GM23338 (cell line): ENCODE data around the gene CPE. TPM values are rescaled to one million over a fixed set of nuclear protein-coding genes. Genes with fewer than 3 reads are reported as not detected.

Source experiments
- ATAC-seq: fragments of 200-7000 bp; cut with Tn5 transposase; 3 replicates; pipeline ENCODE4 v1.9.1; 2020
- DNase-seq: peaks from one replicate; pipeline ENCODE4 v3.0.0-alpha.2; 2015; ENCODE audit warnings: low spot score
- H2AFZ ChIP-seq: fragments of 200-600 bp; sonication (generic); 2 replicates; pipeline ENCODE4 v1.8.0; 2016; ENCODE audit warnings: antibody characterized with exemption, mild to moderate bottlenecking, moderate library complexity
- H3F3A ChIP-seq: fragments of 200-600 bp; sonication (generic); replicated peaks from 2 replicates; pipeline ENCODE4 v1.8.0; 2017; ENCODE audit warnings: antibody characterized with exemption, mixed run types, low read depth
- H3K27ac ChIP-seq: fragments of 200-600 bp; sonication (generic); 2 replicates; pipeline ENCODE4 v1.6.1; 2016; ENCODE audit warnings: low read depth
- H3K27me3 ChIP-seq: fragments of 200-600 bp; sonication (generic); 2 replicates; pipeline ENCODE4 v1.8.0; 2016; ENCODE audit warnings: mild to moderate bottlenecking, mixed run types, moderate library complexity; ENCODE audit not compliant: insufficient read depth
- H3K36me3 ChIP-seq: fragments of 200-600 bp; sonication (generic); 2 replicates; pipeline ENCODE4 v1.8.0; 2016; ENCODE audit warnings: mild to moderate bottlenecking; ENCODE audit not compliant: insufficient read depth
- H3K4me1 ChIP-seq: fragments of 200-600 bp; sonication (generic); 2 replicates; pipeline ENCODE4 v1.8.0; 2016; ENCODE audit warnings: mild to moderate bottlenecking, moderate library complexity; ENCODE audit not compliant: insufficient read depth
- H3K4me2 ChIP-seq: fragments of 200-600 bp; sonication (generic); 2 replicates; pipeline ENCODE4 v1.7.1; 2017; ENCODE audit warnings: mixed run types
- H3K4me3 ChIP-seq: fragments of 200-600 bp; sonication (generic); 2 replicates; pipeline ENCODE4 v1.6.1; 2016; ENCODE audit warnings: mixed run types
- H3K79me2 ChIP-seq: fragments of 200-600 bp; sonication (generic); replicated peaks from 2 replicates; pipeline ENCODE4 v1.8.0; 2017; ENCODE audit warnings: mild to moderate bottlenecking; ENCODE audit not compliant: insufficient read depth
- H3K9me2 ChIP-seq: fragments of 200-600 bp; sonication (generic); 2 replicates; pipeline ENCODE4 v1.8.0; 2017; ENCODE audit not compliant: insufficient read depth
- H4K20me1 ChIP-seq: fragments of 200-600 bp; sonication (generic); replicated peaks from 2 replicates; pipeline ENCODE4 v1.8.0; 2017; ENCODE audit warnings: mild to moderate bottlenecking; ENCODE audit not compliant: insufficient read depth
- H3K27ac Mint-ChIP-seq: 2 replicates; pipeline ENCODE4 v1.8.0; 2020; ENCODE audit warnings: inconsistent platforms, mild to moderate bottlenecking, moderate library complexity, mixed read lengths
- H3K27me3 Mint-ChIP-seq: 3 replicates; pipeline ENCODE4 v1.8.0; 2022; ENCODE audit warnings: low read depth, mild to moderate bottlenecking, moderate library complexity, mixed read lengths, inconsistent platforms; ENCODE audit not compliant: insufficient read depth, poor library complexity
- H3K36me3 Mint-ChIP-seq: 3 replicates; pipeline ENCODE4 v1.8.0; 2021; ENCODE audit warnings: low read depth, mild to moderate bottlenecking, inconsistent platforms, moderate library complexity, mixed read lengths
- H3K4me1 Mint-ChIP-seq: 3 replicates; pipeline ENCODE4 v1.8.0; 2020; ENCODE audit warnings: mild to moderate bottlenecking, inconsistent platforms, mixed read lengths
- H3K4me3 Mint-ChIP-seq: 3 replicates; pipeline ENCODE4 v1.8.0; 2021; ENCODE audit warnings: moderate library complexity, mild to moderate bottlenecking, inconsistent platforms, mixed read lengths
- H3K9me3 Mint-ChIP-seq: 3 replicates; pipeline ENCODE4 v1.8.0; 2020; ENCODE audit warnings: moderate library complexity, mild to moderate bottlenecking, inconsistent platforms, mixed read lengths
- CTCF ChIP-seq, 2 experiments: fragments of 200-600 bp in 1 of 2; sonication (generic) in 1 of 2; conservative IDR thresholded peaks; 2 replicates each; pipeline versions ENCODE4 v1.5.1 to v1.6.1; 2016 to 2017; ENCODE audit warnings: antibody characterized with exemption in 2 of 2, low read depth in 2 of 2, mild to moderate bottlenecking in 2 of 2, moderate library complexity in 1 of 2
- ETS1 ChIP-seq: IDR thresholded peaks from 2 replicates; pipeline ENCODE4 v1.6.1; 2016; ENCODE audit warnings: antibody characterized with exemption
- EZH2 ChIP-seq: fragments of 200-600 bp; sonication (generic); IDR thresholded peaks from one replicate; pipeline ENCODE4 v1.8.0; 2017; ENCODE audit warnings: antibody characterized with exemption, mild to moderate bottlenecking, low read depth; ENCODE audit not compliant: unreplicated experiment
- EZH2phosphoT487 ChIP-seq: fragments of 200-600 bp; sonication (generic); IDR thresholded peaks from one replicate; pipeline ENCODE4 v1.8.1; 2018; ENCODE audit warnings: antibody characterized with exemption; ENCODE audit not compliant: unreplicated experiment
- JUNB ChIP-seq: IDR thresholded peaks from one replicate; pipeline ENCODE4 v1.6.1; 2016; ENCODE audit warnings: antibody characterized with exemption; ENCODE audit not compliant: unreplicated experiment
- POLR2AphosphoS5 ChIP-seq: IDR thresholded peaks from 2 replicates; pipeline ENCODE4 v1.6.1; 2016; ENCODE audit warnings: antibody characterized with exemption, low read depth
- STAT1 ChIP-seq: IDR thresholded peaks from one replicate; pipeline ENCODE4 v1.6.1; 2016; ENCODE audit warnings: antibody characterized with exemption; ENCODE audit not compliant: unreplicated experiment
- ZNF114 ChIP-seq: fragments of 250-450 bp; sonication (Bioruptor Pico); IDR thresholded peaks from 2 replicates; pipeline ENCODE4 v1.5.0; 2020; ENCODE audit warnings: mild to moderate bottlenecking, moderate library complexity
- ZNF331 ChIP-seq: fragments of 250-450 bp; sonication (Bioruptor Pico); IDR thresholded peaks from 2 replicates; pipeline ENCODE4 v1.5.0; 2020; ENCODE audit warnings: low read depth, mild to moderate bottlenecking, moderate library complexity
- ZNF462 ChIP-seq: fragments of 250-450 bp; sonication (Bioruptor Pico); IDR thresholded peaks from 2 replicates; pipeline ENCODE4 v1.5.0; 2020; ENCODE audit warnings: mild to moderate bottlenecking, moderate library complexity
- polyA plus RNA-seq: library from polyadenylated mRNA; unstranded; fragments of >200 nt; fragmentation: Nextera tagmentation; extraction: Ambion mirVana; gene quantifications from 2 replicates; pipeline ENCODE4 v1.2.1, GENCODE V29; 2016
- total RNA-seq: library from RNA; depleted of rRNA; stranded (reverse); fragments of >200 nt; shearing (Covaris generic); gene quantifications from 2 replicates; pipeline ENCODE4 v1.2.3, GENCODE V29; 2014

The CPE gene
- total and polyA plus RNA-seq, 2 experiments from 2014 or later: 10.3 to 16.5 TPM

GRCh38 chr4:165449333-165449732 is 70.5 kb downstream of the CPE start:
- Mint-ChIP-seq H3K36me3 (no peaks in the 10 kb centered on the region), H3K27ac (no peak overlapping the region), H3K9me3 (no peaks in the 10 kb centered on the region), H3K27me3 (no peaks in the 10 kb centered on the region), H3K4me3 (no peak overlapping the region), H3K4me1 (peaks cover 6% of the 10 kb centered on the region; the same call in 2 of the 3 replicates)
- no peaks in the 10 kb centered on the region for H4K20me1 ChIP-seq
- H3K36me3 ChIP-seq: no peaks in the 10 kb centered on the region
- no peak overlapping the region for H3K4me3 ChIP-seq
- H3K27me3 ChIP-seq: no peaks in the 10 kb centered on the region
- no peak overlapping the region for H2AFZ ChIP-seq
- no peak overlapping the region for H3K27ac ChIP-seq
- H3K4me2 ChIP-seq: no peak overlapping the region
- ATAC-seq: no peak
- no peak for DNase-seq
- no peaks in the 10 kb centered on the region for H3F3A ChIP-seq
- no peaks in the 10 kb centered on the region for H3K79me2 ChIP-seq
- TF ChIP-seq ZNF114: no peak
- no peak for TF ChIP-seq ZNF462 (CRISPR knock-in tag)
- no peak for TF ChIP-seq POLR2AphosphoS5
- no peak for TF ChIP-seq CTCF (conservative IDR thresholded peaks at IDR 0.05; ENCODE audit: low read depth in 2 of 2)
- TF ChIP-seq EZH2: no peak
- TF ChIP-seq EZH2phosphoT487: no peak
- TF ChIP-seq JUNB: no peak
- TF ChIP-seq ZNF331: no peak
- TF ChIP-seq STAT1: no peak
- no peak for TF ChIP-seq ETS1
- no peaks in the 10 kb centered on the region for H3K9me2 ChIP-seq
- H3K4me1 ChIP-seq: no peaks in the 10 kb centered on the region
